NCI-H524 treated with DMSO at 0.1 percent for 48 hours (cell line): ENCODE data around the gene VASP.

Experiments used
- DNase-seq: peaks from one replicate; lab custom pipeline; 2025; lab: John Stamatoyannopoulos, UW

The VASP gene

DNA sequence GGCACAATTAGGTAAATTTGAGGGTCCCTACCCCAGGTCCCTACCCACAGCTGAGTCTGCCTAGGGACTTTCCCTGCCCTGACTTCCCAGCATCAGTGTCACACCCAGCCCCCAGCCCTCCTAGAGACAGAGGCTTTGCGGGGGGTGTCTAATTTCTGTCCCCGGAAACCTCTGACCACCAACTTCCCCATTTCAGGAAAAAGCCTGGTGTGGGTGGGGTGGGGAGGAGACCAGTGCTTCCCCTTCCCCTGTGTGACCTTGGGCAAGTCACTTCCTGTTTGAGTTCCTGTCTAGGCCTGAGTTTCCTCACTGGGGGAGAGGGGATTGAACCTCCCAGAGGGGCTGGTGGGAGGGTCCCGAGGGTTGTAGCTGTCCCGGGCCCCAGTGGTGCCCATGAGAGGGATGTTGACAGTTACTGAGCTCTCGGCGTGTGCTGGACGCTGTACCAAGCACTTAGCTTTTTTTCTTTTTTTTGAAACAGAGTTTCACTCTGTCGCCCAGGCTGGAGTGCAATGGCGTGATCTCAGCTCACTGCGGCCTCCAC is 7.9 kb downstream of the VASP start:
- DNase-seq: no peak

- no peak for DNase-seq
Observed at GRCh38 chr19:45515807-45516401, 8.6 kb downstream of the VASP start.

DNA sequence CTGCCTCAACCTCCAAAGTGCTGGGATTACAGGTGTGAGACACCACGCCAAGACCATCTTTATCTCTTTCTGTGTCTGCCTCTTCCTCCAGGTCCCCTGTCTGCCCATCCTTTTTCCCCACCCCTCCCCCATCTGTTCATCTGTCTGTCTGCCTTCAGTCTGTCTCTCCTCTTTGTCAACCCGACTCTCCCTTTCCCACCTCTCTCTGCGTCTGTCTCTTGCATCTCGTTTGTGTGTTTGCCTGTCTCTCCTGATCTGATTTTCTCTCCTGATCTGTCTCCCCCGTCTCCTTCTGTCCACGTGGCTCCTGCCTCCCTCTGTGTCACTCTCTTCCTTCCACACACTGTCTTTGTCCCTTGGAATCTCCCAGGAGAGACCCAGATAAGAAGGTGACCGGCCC is 10.0 kb downstream of the VASP start:
- no peak for DNase-seq

- DNase-seq: no peak
Observed at GRCh38 chr19:45517641-45518468, 10.6 kb downstream of the VASP start.

DNA sequence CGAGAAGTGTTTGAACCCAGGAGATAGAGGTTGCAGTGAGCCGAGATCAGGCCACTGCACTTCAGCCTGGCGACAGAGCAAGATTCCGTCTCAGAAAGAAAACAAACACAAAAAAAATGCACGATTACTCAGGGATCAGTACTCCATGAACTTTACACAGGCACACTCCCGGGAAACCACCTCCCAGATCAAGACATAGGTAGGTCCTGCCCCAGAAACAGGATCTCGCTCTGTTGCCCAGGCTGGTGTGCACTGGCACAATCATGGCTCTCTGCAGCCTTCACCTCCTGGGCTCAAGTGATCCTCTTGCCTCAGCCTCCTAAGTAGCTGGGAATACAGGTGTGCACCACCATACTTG is 11.2 kb downstream of the VASP start:
- DNase-seq: no peak

DNA sequence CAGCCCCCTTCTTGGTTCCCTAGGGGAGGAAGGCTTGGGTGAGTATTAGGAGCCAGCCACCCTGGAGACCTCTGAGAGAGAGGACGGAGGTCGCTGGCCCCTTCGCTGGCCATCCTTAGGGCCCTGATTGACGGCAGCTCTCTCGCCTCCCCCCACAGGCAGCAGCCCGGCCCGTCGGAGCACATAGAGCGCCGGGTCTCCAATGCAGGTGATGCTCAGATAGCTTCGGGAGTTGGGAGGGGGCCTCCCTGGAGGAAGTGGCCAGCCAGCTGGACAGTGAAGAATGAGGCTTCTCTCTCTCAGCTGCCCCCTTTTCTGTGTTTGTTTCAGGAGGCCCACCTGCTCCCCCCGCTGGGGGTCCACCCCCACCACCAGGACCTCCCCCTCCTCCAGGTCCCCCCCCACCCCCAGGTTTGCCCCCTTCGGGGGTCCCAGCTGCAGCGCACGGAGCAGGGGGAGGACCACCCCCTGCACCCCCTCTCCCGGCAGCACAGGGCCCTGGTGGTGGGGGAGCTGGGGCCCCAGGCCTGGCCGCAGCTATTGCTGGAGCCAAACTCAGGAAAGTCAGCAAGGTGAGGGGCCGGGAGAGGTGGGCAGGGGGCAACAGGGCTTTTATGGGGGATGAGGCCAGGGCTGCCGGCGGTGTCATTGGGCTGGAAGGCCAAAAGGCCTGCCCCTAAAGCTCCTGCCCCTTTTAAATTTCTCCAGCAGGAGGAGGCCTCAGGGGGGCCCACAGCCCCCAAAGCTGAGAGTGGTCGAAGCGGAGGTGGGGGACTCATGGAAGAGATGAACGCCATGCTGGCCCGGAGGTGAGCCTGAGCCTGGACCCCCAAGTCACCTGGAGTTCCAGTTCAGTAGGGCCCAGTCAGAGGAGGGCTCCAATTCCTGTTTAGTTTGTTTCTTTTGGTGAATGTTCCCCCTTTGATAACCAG is 15.0 kb downstream of the VASP start:
- no peak for DNase-seq

GRCh38 chr19:45523642-45524256 is 16.5 kb downstream of the VASP start:
- DNase-seq: peak; percentile 52

DNA sequence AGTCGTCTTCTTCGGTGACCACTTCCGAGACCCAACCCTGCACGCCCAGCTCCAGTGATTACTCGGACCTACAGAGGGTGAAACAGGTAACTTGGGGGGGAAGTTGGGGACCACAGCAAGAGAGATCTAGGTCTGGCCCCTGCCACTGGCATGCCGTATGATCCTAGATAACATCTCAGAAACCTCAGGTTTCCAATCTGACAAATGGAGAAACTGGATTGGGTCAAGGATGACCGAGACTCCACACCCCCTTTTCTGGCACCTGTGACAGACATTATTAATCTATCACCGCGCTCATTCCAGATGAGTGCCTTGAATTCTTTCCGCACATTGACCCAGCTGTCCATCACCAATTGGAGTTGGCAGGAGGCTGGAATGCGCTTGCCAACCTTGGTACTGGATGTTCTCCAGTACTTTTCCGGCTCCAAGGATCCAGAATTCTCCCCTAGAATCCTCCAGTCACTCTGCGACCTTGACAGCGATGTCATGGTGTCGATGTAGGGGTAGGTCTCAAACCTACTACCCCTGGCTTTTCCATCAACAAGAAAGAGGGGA is 17.4 kb downstream of the VASP start:
- DNase-seq: no peak

GRCh38 chr19:45526143-45526542 is 18.9 kb downstream of the VASP start:
- no peak for DNase-seq

- DNase-seq: no peak
Observed at GRCh38 chr19:45526971-45527370, 19.7 kb downstream of the VASP start.

DNA sequence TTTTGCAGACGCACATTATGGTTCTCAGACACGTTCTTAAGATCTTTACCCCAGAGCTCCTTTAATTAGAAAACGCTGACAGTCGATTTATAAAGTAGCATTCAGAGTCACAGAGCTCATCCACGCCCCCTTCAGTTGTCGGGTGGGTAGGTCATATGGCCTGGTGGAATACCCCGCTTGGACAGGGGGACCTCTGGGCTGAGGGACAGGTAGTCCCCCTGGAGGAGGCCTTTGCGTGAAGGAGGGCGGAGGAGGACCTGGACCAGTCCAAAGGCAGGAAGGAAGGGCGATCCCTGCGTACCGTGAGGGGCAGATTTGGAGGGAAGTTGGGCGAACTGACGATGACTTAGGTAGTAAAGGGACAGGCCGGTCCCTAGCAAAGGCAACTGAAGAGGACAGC is 20.5 kb downstream of the VASP start:
- no peak for DNase-seq

GRCh38 chr19:45528149-45528743 is 21.0 kb downstream of the VASP start:
- no peak for DNase-seq

DNA sequence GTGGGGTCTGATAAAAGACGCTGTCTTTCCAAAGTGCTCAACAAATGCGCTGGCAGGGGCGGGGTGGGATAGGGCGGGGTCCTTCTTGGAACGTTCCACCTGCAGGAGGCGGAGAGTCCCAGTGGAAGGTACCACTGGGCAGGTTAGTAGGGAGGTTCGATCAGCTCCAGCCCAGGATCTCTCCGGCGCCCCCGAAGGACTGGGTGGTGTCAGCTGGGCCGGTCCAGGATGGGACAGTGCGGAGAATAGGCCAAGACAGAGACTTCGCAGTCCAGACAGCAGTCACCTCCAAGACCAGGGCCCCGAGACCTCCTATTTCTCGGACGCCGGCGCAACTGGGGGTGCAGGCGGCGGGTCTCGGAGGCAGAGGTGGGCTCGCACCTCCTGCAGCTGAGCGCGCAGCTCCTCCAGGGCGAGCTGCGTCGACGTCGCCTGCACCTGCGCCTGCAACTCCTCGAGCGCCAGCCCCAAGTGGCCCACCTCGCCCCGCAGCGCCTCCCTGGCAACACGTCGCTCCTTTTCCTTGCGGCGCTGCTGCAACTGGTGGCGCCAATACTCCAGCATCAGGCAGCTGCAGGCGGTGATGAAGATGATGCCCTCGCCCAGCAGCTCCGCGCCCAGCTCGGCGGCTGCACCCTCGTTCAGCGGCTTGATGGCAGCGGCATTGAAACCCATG is 21.6 kb downstream of the VASP start:
- DNase-seq: no peak

GRCh38 chr19:45529420-45529785 is 22.1 kb downstream of the VASP start:
- no peak for DNase-seq

DNA sequence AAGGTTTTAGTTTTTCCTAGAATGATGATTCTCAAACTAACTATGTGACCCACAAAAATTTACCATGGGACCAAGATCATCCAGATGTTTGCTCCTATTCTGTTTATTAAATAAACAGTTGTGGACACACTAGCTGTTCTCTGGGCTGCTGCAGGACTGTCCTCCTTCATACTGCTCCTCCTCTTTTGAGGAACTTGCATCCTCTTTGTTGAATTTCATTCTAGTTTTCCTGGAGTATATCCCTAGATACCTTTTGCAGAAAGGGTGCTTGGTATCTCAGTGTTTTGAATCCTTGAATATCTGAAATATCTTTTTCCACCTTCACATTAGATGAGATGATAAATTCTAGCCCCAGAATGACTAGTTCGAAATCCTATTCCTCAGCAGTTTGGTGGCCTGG is 24.1 kb downstream of the VASP start:
- DNase-seq: no peak

DNA sequence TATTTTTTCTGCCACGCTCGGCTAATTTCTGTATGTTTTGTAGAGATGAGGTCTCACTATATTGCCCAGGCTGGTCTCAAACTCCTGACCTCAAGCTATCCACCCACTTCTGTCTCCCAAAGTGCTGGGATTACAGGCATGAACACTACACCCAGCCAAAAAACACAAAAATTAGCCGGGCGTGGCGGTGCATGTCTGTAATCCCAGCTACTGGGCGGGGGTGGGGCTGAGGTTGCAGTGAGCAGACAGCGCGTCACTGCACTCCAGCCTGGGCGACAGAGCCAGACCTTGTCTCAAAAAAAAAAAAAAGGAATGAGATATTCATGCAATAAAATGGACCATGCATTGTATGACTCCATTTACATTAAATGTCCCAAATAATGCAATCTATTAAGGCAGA is 32.2 kb downstream of the VASP start:
- no peak for DNase-seq

DNA sequence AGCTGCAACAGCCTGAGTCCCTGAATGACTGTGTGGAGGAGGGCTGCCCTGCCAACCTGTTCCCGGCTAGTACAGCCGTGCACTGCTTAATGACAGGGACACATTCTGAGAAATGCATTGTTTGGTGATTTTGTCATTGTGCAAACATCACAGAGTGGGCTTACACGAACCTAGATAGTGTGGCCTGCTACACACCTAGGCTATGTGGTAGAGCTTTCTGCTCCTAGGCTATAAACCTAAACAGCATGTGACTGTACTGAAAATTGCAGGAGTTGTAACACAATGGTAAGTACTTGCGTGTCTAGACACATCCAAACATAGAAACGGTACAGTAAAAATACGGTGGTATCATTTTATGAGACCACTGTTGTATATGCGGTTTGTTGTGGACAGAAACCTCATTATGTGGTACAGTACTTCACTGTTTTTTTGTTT is 35.0 kb downstream of the VASP start:
- DNase-seq: no peak

GRCh38 chr19:45547211-45547770 is 40.0 kb downstream of the VASP start:
- no peak for DNase-seq

- DNase-seq: no peak
Observed at GRCh38 chr19:45547965-45548609, 40.8 kb downstream of the VASP start.

DNA sequence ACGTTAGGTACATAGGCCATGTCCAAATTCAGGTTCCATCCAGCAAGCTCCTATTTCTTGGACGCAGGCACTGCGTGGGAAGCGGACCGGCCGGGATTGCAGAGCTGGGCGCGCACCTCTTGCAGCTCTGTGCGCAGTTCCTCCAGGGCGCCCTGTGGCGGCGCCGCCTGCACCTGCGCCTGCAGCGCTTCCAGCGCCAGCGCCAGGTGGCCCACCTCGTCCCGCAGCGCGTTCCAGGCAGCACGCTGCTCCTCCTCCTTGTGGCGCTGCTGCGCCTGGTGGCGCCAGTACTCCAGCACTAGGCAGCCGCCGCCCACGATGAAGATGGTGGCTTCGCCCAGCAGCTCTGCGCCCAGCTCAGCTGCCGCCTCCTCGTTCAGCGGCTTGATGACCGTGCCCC is 46.2 kb downstream of the VASP start:
- no peak for DNase-seq
